GM19463 (cell line): ENCODE measurements around the gene KLHL11.

Source experiments
- ATAC-seq: cut with Tn5 transposase; IDR thresholded peaks from one replicate; pipeline ENCODE4 v1.9.1; 2021; ENCODE audit warnings: mild to moderate bottlenecking, moderate library complexity; ENCODE audit not compliant: unreplicated experiment

Gene KLHL11, protein sequence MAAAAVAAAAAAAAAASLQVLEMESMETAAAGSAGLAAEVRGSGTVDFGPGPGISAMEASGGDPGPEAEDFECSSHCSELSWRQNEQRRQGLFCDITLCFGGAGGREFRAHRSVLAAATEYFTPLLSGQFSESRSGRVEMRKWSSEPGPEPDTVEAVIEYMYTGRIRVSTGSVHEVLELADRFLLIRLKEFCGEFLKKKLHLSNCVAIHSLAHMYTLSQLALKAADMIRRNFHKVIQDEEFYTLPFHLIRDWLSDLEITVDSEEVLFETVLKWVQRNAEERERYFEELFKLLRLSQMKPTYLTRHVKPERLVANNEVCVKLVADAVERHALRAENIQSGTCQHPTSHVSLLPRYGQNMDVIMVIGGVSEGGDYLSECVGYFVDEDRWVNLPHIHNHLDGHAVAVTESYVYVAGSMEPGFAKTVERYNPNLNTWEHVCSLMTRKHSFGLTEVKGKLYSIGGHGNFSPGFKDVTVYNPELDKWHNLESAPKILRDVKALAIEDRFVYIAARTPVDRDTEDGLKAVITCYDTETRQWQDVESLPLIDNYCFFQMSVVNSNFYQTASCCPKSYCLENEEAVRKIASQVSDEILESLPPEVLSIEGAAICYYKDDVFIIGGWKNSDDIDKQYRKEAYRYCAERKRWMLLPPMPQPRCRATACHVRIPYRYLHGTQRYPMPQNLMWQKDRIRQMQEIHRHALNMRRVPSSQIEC

DNA sequence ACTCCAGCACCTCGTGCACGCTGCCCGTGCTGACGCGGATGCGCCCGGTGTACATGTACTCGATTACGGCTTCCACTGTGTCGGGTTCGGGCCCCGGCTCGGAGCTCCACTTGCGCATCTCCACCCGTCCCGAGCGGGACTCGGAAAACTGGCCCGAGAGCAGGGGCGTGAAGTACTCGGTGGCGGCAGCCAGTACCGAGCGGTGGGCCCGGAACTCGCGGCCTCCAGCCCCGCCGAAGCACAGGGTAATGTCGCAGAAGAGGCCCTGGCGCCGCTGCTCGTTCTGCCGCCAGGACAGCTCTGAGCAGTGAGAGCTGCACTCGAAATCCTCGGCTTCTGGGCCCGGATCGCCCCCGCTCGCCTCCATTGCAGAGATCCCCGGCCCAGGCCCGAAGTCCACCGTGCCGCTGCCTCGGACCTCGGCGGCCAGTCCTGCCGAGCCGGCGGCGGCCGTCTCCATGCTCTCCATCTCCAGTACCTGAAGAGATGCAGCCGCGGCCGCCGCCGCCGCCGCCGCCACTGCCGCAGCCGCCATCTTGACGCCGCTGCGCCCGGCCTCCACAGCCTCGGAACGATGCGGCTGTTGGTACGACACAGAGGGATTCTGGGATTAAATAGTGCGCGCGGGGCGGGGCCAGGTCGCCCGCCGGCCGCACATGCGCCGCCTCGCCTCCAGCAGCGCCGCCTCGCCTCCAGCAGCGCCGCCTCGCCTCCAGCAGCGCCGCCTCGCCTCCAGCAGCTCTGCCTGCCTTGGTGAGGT, at the start of gene KLHL11:
TSS of gene KLHL11 (minus strand) at position 588 of the 760 bp plus-strand sequence. CDS start at position 535, 53 bp downstream.
- peak; percentile 88 for ATAC-seq

DNA sequence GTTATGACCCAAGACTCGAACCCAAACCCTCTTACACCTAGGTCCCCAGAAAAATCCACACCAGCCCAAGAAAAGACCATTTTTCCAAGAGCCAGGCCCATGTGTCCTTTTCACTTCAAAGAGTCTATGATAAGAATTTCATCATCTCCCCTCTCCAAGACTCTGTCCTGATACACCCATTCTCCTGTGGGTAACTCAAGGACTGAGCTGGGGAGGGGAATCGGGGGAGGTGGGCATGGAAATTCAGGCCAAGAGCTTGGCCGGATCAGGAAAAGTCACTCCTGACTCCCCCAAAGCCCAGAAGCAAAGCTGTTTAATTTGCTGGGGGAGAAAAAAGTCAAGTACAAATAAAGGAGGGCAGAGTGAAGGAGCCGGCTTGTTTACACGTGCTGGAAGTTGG, 49.8 kb upstream of the KLHL11 start:
- no peak for ATAC-seq

DNA sequence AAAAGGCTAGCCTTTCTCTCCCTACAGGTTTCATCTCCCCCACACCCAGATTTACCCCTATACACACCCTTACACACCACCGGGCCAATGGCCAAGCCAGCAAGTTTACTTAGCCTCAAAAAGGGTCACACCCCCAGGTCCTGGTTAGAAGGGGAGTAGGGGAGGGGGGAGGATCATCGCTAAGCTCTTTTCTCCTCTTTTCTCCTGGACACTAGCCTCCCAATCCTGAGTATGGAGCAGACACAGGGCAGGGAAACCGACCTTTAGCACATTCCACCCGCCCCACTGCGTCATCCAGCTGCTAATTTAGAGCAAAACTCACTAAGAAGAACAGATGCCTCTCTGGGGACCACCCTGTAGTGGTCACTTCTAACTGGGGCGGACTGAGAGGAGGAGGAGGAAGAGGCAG, 49.1 kb upstream of the KLHL11 start:
- no peak for ATAC-seq

DNA sequence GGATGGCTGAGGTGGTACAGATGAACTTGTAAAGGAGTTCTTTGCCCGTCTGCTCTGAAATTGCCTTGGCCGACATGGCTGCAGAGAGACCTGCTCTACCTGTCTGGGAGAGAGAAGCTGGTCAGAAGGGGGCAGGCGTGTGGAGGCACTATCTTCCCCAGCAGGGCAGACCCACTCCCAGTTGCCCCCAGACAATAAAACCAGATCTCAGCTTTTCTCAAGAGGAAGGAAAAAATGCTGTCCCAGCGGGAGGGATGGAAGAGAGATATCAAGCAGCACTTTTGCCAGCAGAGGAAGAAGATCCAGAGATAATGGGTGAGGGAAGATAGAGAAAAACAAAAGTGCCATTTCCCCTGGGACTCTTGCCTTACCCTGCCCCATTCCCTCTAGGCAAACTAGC, 48.6 kb upstream of the KLHL11 start:
- no peak for ATAC-seq

DNA sequence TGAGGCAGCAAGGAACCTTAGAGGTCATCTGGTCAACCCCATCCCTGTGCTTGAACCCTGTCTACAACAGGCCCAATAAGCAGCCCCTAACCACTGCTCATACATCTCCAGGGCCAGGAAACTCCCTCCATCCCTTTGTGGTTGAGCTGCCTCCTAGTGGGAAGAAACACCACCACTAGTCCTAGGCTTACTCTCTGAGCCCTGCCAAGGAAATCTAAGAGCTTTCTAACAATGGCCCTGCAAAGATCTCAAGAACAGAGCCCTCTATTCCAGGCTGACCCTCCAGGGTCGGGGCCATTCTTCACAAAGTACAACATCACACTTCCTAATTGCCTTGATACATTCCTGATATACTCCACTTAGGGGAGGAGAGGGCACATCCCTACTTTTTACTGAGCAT, 47.7 kb upstream of the KLHL11 start:
- no peak for ATAC-seq

DNA sequence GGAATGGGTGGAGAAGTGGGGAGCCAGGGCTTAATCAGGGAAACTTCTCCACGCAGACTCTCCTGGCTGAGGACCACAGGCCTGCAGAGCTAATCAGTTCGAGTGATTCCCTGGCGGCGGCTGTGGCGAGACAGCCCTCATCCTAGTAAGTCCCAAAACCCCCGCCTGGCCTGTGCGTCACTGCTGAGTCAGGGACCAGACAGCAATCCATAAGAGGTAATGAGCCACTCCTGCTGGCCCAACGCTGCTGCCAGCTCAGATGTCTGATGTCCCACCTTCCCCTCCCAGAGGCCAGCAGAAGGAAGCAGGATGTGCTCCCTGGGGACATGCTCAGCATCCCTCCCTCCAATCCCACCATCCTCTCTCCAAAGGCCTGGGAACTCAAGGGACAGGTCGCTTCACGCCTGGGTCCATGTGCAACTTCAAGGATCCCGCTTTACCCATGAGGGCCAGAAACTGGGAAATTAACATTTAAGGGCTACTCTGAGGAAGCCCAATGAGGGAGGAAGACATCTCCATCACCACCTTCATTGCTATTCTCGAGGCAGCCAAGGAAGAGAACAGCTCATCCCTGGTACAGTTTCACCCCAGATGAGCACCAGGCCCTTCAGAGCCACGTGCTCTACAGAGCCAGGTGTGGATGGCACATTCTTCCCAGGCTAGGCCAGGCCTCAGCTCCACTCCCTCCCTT, 45.6 kb upstream of the KLHL11 start:
- no peak for ATAC-seq

DNA sequence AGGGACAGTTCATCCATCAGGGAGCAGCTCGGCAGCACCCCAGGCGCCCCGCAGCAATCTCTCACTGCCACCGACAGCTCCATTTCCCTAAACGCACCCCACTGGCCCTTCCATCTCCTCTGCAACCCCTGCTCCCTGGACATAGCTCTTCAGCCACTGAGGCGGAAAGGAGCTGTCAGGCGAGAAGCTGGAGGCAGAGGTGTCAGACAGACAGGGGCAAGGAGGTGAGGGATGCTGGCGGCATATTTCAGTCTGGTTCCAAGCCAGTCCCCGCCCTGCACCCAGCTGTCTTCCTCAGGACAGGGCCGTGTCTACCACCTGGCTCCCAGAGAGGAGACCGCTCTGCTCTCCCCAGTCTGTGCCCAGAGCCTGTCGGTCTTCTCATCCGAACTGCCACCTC, 43.9 kb upstream of the KLHL11 start:
- no peak for ATAC-seq

DNA sequence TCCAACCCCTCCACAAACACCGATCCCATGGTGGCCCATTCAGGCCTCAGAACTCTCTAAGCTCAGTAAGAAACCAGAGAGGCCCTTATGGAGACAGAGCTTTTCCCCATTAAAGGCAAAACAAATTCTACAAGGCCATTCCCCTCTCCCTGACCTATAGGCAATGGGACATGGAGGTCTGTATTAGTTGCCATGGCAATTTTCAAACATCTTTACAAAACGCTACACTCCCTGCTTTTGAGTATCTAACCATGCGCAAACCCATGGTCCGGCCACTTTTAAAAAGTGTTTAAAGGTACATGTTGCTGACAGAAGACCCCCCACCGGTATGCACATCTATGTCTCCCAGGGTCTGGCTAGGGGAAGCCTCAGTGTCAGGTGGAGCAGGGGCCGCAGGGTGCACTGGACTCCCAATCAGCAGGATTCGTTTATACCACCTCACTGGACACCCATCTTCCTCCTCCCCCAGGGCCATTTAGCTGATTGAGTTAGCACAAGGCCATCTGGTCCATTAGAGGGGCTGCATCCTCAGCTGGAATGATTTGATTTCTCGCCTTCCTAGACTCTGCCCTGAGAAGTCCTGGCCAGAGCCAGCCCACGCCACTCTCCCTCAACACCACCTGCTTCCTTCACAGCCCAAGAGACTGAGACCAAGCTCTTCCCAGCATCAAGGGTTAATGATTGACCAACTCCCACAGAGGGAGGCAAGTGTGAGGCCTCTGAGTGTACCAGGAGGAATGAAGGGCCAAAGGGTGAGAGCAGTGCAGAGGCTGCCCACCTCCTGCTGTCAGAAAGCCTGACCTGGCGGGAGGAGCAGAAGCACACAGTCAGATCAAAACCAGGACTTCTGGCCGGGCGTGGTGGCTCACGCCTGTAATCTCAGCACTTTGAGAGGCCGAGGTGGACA, 42.7 kb upstream of the KLHL11 start:
- ATAC-seq: no peak

DNA sequence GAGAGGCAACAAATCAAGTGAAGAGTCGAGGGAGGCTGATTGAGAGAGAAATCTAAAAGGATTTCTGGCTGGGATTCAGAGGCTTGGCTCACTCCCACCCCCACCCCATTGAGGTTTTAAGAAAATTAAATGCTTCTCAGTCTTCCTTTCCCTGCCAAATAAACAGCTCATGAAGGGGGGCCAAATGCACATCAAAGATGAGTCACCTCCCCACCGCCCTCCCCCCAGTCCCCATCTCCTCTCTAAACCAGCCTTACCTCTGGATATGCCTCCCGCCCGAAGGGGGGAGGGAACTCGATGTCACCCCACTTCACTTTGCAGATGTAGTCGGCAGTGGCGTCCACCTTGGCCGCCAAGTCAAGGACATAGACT, 41.9 kb upstream of the KLHL11 start:
- no peak for ATAC-seq

DNA sequence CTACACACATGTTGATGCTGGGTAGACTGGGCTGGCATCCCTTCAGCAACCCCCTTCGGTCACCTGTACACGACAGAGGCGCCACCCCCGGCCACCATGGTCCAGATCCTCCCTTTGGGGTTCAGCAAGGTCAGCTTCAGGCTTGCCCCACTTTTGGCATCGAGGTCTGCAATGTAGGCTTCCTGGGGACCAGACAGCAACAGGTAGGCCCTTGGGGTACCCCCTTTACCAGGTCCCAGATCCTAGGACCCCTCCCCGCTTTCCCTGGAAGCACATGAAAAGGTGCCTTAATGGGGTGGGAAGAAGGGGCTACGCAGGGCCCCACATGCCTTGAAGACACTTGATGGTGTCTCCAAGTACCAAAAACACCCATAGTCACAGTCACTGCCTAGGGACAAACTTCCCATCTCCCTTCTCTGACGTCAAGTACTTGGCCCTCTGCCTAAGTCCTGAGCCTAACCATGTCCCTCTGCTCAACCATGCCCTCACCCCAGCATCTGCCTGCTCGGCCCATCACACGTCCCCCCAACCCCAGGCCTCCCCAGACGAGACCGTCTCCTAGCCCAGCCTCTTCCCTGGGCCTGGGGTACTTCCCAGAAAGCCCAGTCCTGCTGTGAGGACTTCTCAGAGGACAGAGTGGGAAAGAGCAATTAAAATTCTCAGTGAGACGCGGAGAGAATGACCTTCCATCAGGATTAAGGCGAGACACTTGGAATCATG, 41.4 kb upstream of the KLHL11 start:
- no peak for ATAC-seq

DNA sequence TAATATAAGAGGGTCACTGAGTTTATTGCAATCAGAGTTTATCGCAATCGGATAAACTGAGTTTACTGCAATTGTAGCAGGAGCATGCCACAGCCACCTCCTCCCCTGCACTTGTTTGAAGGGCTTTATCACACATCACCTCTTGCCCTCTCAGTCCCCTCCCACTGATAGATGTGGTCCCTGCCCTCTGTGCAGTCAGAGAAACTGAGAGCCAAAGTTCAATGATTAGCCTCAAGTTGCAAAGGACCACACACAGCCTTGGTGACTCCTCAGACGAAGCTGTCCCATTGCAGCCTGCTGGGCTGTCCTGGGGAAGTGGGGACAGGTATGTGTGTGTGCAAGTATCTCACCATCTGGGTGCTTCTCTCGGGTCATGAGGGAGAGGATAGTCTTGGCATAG, 39.9 kb upstream of the KLHL11 start:
- ATAC-seq: no peak

DNA sequence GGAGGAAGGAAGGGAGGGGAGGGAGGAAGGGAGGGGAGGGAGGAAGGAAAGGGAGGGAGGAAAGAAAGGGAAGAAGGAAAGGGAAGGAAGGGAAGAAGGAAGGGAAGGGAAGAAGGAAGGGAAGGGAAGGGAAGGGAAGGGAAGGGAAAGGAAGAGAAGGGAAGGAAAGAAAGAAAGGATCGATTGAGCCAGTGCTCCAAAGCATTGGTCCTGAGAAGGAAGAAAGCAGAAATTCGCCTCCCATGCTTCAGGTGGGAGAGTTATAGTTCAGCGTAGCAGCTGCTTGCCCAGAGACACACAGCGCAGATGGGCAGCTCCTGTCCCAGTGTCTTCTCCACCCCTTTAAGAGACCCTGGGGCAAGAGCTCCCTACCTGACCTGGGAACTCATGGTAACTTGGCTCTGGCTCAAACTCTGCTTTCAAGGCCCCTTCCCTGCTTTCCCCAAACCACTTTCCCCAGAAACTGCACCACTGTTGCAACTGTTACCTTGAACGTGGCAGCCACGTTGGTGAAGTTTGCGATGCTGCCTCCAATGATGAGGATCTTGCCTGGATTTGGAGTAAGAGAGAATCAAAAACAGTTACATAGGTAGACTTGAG, 39.1 kb upstream of the KLHL11 start:
- ATAC-seq: no peak

DNA sequence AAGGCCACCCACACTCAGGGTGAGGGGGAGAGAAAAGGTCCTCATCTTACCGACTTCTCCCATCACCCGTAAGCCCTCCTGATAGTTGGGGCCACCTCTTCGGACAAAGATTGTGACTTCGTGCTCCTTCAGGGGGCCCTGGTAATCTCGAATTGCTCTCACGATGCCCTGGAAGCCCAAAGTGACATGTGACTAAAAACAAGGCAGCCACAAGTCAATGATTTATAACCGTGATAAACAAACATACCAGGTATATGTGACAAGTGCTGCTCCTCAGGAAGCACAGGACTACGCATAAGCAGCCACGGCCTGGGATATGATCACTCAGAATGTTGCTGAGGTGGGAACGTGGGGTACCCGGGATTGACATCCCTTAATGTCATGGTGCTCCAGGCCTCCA, 36.4 kb upstream of the KLHL11 start:
- no peak for ATAC-seq

DNA sequence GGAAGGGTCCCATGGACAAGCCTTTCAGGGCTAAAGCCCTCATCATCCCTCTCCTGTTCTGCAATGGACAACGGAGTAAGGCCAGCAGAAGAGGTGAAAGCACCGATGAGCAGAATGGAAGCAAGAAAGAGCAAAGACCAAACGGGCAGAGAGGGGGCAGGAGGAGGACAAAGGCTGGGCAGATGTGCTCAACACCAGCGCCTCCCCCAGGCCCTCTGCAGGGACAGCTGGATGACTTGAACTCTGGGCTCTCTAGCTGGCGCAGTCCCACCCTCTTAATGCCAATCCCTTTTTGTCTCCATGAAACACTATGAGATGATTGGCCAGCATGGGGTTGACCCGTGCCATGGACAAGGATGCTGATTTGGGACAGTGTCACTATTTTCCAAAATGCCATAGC, 31.5 kb upstream of the KLHL11 start:
- no peak for ATAC-seq

DNA sequence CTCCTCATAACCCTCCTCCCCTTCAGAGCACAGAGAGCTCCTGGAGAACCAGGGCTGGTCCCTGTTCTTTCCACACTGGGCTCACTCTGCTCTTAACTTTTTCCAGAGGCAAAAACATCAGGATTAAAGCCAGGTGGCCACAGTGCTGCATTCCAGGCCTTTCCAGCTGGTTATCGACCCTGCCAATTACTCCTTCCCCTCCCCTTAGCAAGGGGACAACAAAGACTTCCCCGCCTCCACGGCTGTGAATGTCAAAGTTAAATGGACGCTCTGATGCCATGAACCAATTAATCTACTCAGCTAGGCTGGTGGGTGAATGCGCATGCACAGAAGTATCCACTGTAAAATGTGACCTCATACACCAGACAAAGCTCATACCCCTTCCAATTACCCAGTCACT, 30.4 kb upstream of the KLHL11 start:
- ATAC-seq: no peak

DNA sequence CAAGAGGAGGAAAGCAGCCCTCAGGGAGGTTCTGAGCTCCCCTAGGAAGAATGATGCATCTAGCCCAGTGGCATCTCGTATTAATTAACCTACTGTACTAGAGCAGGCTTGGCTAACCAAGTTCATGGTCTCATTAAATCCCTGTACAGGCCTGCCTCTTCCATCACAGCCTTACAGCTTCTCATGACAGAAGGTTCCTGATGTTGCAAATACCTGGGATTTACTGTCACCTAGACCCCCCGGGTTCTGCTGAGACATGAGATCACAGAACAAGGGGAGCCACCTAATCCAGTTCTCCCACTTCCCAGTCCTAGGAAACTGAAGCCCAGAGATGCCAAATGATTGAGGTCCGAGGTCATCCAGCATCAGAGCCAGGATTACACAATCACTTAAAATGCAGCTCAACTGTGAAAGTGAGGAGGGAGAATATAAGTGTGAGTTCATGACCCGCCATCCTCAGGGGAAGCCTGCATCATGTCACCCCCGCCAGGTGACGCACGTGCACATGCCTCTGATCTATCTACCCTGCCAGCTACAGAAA, 29.6 kb upstream of the KLHL11 start:
- no peak for ATAC-seq

DNA sequence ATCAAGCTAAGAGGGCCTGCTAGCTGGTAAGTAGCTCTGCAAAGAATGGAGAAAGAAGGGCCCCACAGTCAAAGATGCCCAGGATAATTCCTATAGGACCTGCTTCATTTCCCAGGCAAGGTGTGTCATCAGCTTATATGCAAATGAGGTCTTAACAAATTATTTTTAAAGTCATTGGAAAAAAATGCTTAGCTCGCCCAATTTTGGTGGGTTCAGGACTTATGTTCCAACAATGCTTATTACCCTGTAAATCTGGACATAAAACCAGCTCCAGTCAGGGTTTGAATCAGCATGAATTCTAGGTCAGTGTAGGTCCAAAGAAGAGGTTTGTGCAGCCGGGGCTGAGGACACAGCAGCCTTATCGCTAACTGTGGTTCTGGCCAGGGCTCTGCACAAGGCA, 28.2 kb upstream of the KLHL11 start:
- ATAC-seq: no peak

DNA sequence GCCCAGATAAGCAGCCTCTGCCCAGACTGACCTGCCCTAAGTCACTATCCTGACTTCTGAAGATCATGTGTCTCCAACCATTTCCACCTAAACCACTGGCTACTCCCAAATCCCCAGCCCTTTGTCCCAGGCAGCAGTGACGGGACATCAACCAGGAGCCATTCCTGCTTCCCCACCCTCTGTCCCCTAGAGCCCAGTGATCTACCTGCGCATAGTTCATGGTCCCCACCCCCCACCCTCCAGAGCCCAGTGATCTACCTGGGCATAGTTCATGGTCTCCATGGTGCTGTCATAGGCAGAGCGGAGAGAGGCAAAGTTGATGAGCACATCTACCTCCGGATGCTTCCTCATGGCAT, 26.8 kb upstream of the KLHL11 start:
- no peak for ATAC-seq
